SK-N-SH (cell line): Measurements from ENCODE around the gene CTBP1.

Experiments
- CHD2 ChIP-seq: fragments of 150-350 bp; IDR thresholded peaks from 2 replicates; pipeline ENCODE4 v1.6.1; 2018; ENCODE audit warnings: low read length; ENCODE audit not compliant: partially characterized antibody
- EP300 ChIP-seq, 2 experiments: IDR thresholded peaks; 2 replicates each; pipeline versions ENCODE4 v1.4.0 to v1.6.1; 2012; ENCODE audit warnings: borderline replicate concordance in 1 of 2, low read depth in 1 of 2, low read length in 1 of 2
- FOXJ3 ChIP-seq: sonication (generic); formaldehyde crosslinking; IDR thresholded peaks from 2 replicates; pipeline ENCODE4 v1.5.1; 2020; ENCODE audit warnings: mild to moderate bottlenecking, missing genetic modification reagents
- FOXM1 ChIP-seq: IDR thresholded peaks from 2 replicates; pipeline ENCODE4 v1.4.0; 2012; ENCODE audit warnings: low read depth, mild to moderate bottlenecking
- GATA2 ChIP-seq: sonication (generic); formaldehyde crosslinking; IDR thresholded peaks from 2 replicates; pipeline ENCODE4 v1.5.0; 2020; ENCODE audit warnings: mild to moderate bottlenecking, missing genetic modification reagents
- MXI1 ChIP-seq: IDR thresholded peaks from 2 replicates; pipeline ENCODE4 v1.6.1; 2012; ENCODE audit warnings: mild to moderate bottlenecking, low read depth, low read length, improper control_type of control experiment
- POLR2AphosphoS5 ChIP-seq: IDR thresholded peaks from 2 replicates; pipeline ENCODE4 v1.6.1; 2012; ENCODE audit warnings: low read depth, low read length
- RFX5 ChIP-seq: IDR thresholded peaks from 2 replicates; pipeline ENCODE4 v1.6.1; 2012; ENCODE audit warnings: mild to moderate bottlenecking, improper control_type of control experiment, low read length
- SIN3A ChIP-seq: IDR thresholded peaks from 2 replicates; pipeline ENCODE4 v1.6.1; 2012; ENCODE audit warnings: low read depth, mild to moderate bottlenecking, low read length, moderate library complexity, borderline replicate concordance
- TEAD4 ChIP-seq: IDR thresholded peaks from 2 replicates; pipeline ENCODE4 v1.4.0; 2012; ENCODE audit warnings: mild to moderate bottlenecking, borderline replicate concordance; ENCODE audit not compliant: insufficient read depth
- TF ChIP-seq, protein P1 (sequence below): fragments of 200-600 bp; sonication (generic); IDR thresholded peaks from 2 replicates; pipeline ENCODE4 v1.6.1; 2017; ENCODE audit warnings: antibody characterized with exemption, mild to moderate bottlenecking, moderate library complexity

DNA sequence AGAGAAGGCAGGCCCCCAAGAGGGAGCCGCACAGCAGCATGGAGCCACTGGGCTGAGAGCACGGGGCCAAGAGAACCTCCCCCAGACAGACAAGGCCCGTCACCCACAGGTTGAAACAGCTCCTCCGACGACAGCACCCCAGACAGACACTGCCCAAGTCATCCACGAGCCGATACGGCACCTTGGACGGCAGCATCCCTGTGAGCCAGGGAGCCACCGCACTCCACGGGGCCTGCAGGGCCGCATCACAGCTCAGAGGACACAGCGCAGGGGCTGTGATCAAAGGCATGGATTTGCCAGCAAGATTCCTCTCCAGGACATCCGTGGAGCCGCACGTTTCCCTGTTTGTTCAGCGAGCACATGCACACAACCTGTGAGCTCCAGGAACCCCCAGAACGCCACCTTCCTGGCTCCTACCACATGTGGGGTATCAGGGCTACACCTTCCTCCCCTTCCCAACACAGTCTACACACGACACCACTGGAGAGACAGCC, 3.9 kb downstream of the CTBP1 start:
- TF ChIP-seq EP300 (IDR thresholded peaks at IDR 0.05; ENCODE audit: borderline replicate concordance in 1 of 2, low read depth in 1 of 2, low read length in 1 of 2), result no peak
- no peak for TF ChIP-seq POLR2AphosphoS5
- TF ChIP-seq, protein P1, sequence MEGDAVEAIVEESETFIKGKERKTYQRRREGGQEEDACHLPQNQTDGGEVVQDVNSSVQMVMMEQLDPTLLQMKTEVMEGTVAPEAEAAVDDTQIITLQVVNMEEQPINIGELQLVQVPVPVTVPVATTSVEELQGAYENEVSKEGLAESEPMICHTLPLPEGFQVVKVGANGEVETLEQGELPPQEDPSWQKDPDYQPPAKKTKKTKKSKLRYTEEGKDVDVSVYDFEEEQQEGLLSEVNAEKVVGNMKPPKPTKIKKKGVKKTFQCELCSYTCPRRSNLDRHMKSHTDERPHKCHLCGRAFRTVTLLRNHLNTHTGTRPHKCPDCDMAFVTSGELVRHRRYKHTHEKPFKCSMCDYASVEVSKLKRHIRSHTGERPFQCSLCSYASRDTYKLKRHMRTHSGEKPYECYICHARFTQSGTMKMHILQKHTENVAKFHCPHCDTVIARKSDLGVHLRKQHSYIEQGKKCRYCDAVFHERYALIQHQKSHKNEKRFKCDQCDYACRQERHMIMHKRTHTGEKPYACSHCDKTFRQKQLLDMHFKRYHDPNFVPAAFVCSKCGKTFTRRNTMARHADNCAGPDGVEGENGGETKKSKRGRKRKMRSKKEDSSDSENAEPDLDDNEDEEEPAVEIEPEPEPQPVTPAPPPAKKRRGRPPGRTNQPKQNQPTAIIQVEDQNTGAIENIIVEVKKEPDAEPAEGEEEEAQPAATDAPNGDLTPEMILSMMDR, result no peak
- TF ChIP-seq FOXJ3 (CRISPR knock-in tag), result no peak
- TF ChIP-seq RFX5, result no peak
- TF ChIP-seq FOXM1, result no peak
- no peak for TF ChIP-seq SIN3A
- TF ChIP-seq MXI1, result no peak
- TF ChIP-seq CHD2, result no peak
- TF ChIP-seq GATA2, result no peak
- TF ChIP-seq TEAD4, result no peak
